NB4 (cell line): ENCODE results near the gene INHBB.

Experiments
- CTCF ChIP-seq: IDR thresholded peaks from one replicate; pipeline ENCODE4 v1.5.1; 2012; ENCODE audit warnings: low read depth, low read length
- MYC ChIP-seq: IDR thresholded peaks from 2 replicates; pipeline ENCODE4 v1.6.1; 2011; ENCODE audit warnings: low read depth, low read length
- POLR2A ChIP-seq: IDR thresholded peaks from 2 replicates; pipeline ENCODE4 v1.6.1; 2011; ENCODE audit warnings: mild to moderate bottlenecking; ENCODE audit not compliant: insufficient read length; ENCODE audit errors: extremely low read depth
- TF ChIP-seq, protein P1 (sequence below): IDR thresholded peaks from 2 replicates; pipeline ENCODE4 v1.6.1; 2011; ENCODE audit warnings: low read depth, low read length

GRCh38 chr2:120350080-120350479 is 4.1 kb downstream of the INHBB start:
- TF ChIP-seq CTCF (no peak), POLR2A (no peak), MYC (no peak)
- TF ChIP-seq, protein P1, sequence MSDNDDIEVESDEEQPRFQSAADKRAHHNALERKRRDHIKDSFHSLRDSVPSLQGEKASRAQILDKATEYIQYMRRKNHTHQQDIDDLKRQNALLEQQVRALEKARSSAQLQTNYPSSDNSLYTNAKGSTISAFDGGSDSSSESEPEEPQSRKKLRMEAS = no peak
